Endodermal cell (in vitro differentiated cells): ENCODE data around the gene APOBEC3A. TPM values are rescaled to one million over a fixed set of nuclear protein-coding genes. Genes with fewer than 3 reads are reported as not detected.

Experiments
- DNase-seq: peaks from one replicate; pipeline ENCODE4 v3.0.0-alpha.2; 2017
- H3K27ac ChIP-seq: 2 replicates; pipeline ENCODE4 v1.5.1; 2013; ENCODE audit warnings: mild to moderate bottlenecking, low read depth, low read length, moderate library complexity
- H3K27me3 ChIP-seq: 2 replicates; pipeline ENCODE4 v1.6.1; 2013; ENCODE audit warnings: mild to moderate bottlenecking, low read length, moderate library complexity; ENCODE audit not compliant: insufficient read depth, control insufficient read depth, poor library complexity, severe bottlenecking
- H3K36me3 ChIP-seq: 2 replicates; pipeline ENCODE4 v1.7.0; 2013; ENCODE audit warnings: mild to moderate bottlenecking, low read length, moderate library complexity; ENCODE audit not compliant: control insufficient read depth, insufficient read depth
- H3K4me1 ChIP-seq: one replicate; pipeline ENCODE4 v1.7.0; 2013; ENCODE audit warnings: low read length; ENCODE audit not compliant: control insufficient read depth, insufficient read depth
- H3K4me3 ChIP-seq: 2 replicates; pipeline ENCODE4 v1.5.1; 2013; ENCODE audit warnings: mild to moderate bottlenecking, low read length, moderate library complexity
- H3K9ac ChIP-seq: 2 replicates; pipeline ENCODE4 v1.6.1; 2013; ENCODE audit warnings: mild to moderate bottlenecking, low read length, moderate library complexity; ENCODE audit not compliant: poor library complexity, severe bottlenecking; ENCODE audit errors: extremely low read depth
- H3K9me3 ChIP-seq: 2 replicates; pipeline ENCODE4 v1.6.1; 2013; ENCODE audit warnings: mild to moderate bottlenecking, low read length, moderate library complexity; ENCODE audit not compliant: control insufficient read depth
- H3K27ac Mint-ChIP-seq: 2 replicates; pipeline ENCODE4 v1.8.0; 2020; ENCODE audit warnings: mixed read lengths
- H3K27me3 Mint-ChIP-seq: 2 replicates; pipeline ENCODE4 v1.8.0; 2021; ENCODE audit warnings: mild to moderate bottlenecking, mixed read lengths; ENCODE audit not compliant: insufficient read depth
- H3K36me3 Mint-ChIP-seq: 2 replicates; pipeline ENCODE4 v1.8.0; 2020; ENCODE audit warnings: low read depth, mixed read lengths
- H3K4me1 Mint-ChIP-seq: 2 replicates; pipeline ENCODE4 v1.8.0; 2020; ENCODE audit warnings: mixed read lengths
- H3K4me3 Mint-ChIP-seq: 2 replicates; pipeline ENCODE4 v1.8.0; 2020; ENCODE audit warnings: mild to moderate bottlenecking, moderate library complexity, mixed read lengths
- H3K9me3 Mint-ChIP-seq: 2 replicates; pipeline ENCODE4 v1.8.0; 2020; ENCODE audit warnings: mild to moderate bottlenecking, mixed read lengths
- CTCF ChIP-seq: fragments of 200-600 bp; sonication (generic); conservative IDR thresholded peaks from 2 replicates; pipeline ENCODE4 v1.5.0; 2021; ENCODE audit warnings: antibody characterized with exemption, mild to moderate bottlenecking
- WGBS, 2 experiments: methylation state at CpG; one replicate each; pipeline versions ENCODE4 v1.1.5 to v1.1.7; 2013; ENCODE audit warnings: missing lambda C conversion rate in 2 of 2, mixed read lengths in 1 of 2; ENCODE audit not compliant: insufficient coverage in 1 of 2, insufficient read length in 1 of 2; 5-methylcytosine and 5-hydroxymethylcytosine counted together
- total RNA-seq, 2 donors: library from RNA; stranded (reverse); fragmentation: NEBNext Ultra II Directional in 1 of 2; extraction: Animal tissue kit (Norgen Biotek cat#: 25700) in 1 of 2; gene quantifications; 2 replicates in 1 of 2; 3 replicates in 1 of 2; pipeline ENCODE4 v1.2.1, GENCODE V29; 2021

The APOBEC3A gene
- total RNA-seq, 2 donors from 2014 or later: not detected

- 33 to 50% methylated on average over 7 to 31 of the region's 39 CpGs for WGBS, 2 experiments
- Mint-ChIP-seq H3K9me3 (peaks cover 2% of the 10 kb centered on the region), H3K27ac (peak overlapping the region; percentile 14), H3K27me3 (peaks cover 35% of the 10 kb centered on the region), H3K4me3 (peak overlapping the region; percentile 22), H3K4me1 (peaks cover 4% of the 10 kb centered on the region), H3K36me3 (no peaks in the 10 kb centered on the region)
- Histone ChIP-seq H3K27ac (no peak overlapping the region), H3K4me1 (no peaks in the 10 kb centered on the region), H3K36me3 (no peaks in the 10 kb centered on the region), H3K27me3 (no peaks in the 10 kb centered on the region), H3K4me3 (no peak overlapping the region), H3K9ac (no peak overlapping the region), H3K9me3 (no peaks in the 10 kb centered on the region)
- peak; percentile 97 for TF ChIP-seq CTCF
- peak; percentile 93 for DNase-seq
Observed at GRCh38 chr22:38927033-38927781, 30.2 kb upstream of the APOBEC3A start.

- Mint-ChIP-seq H3K4me1 (peaks cover 4% of the 10 kb centered on the region), H3K4me3 (no peak overlapping the region), H3K27me3 (peaks cover 16% of the 10 kb centered on the region), H3K36me3 (no peaks in the 10 kb centered on the region), H3K27ac (no peak overlapping the region), H3K9me3 (peaks cover 5% of the 10 kb centered on the region)
- DNase-seq: no peak
- no peaks in the 10 kb centered on the region for H3K36me3 ChIP-seq
- no peak overlapping the region for H3K27ac ChIP-seq
- H3K27me3 ChIP-seq: no peaks in the 10 kb centered on the region
- no peak overlapping the region for H3K9ac ChIP-seq
- no peak overlapping the region for H3K4me3 ChIP-seq
- WGBS, 2 experiments: 87 to 100% methylated on average over 1 to 3 of the region's 3 CpGs
- no peak for TF ChIP-seq CTCF
- no peaks in the 10 kb centered on the region for H3K4me1 ChIP-seq
- H3K9me3 ChIP-seq: no peaks in the 10 kb centered on the region
Observed at GRCh38 chr22:38930512-38930911, 26.9 kb upstream of the APOBEC3A start.

GRCh38 chr22:38935023-38935422 lies 22.4 kb upstream of the APOBEC3A start:
- Mint-ChIP-seq H3K9me3 (peaks cover 5% of the 10 kb centered on the region), H3K27ac (no peak overlapping the region), H3K27me3 (peaks cover 6% of the 10 kb centered on the region), H3K36me3 (no peaks in the 10 kb centered on the region), H3K4me3 (no peak overlapping the region), H3K4me1 (no peaks in the 10 kb centered on the region)
- Histone ChIP-seq H3K27ac (no peak overlapping the region), H3K9ac (no peak overlapping the region), H3K4me1 (no peaks in the 10 kb centered on the region), H3K27me3 (no peaks in the 10 kb centered on the region), H3K36me3 (no peaks in the 10 kb centered on the region), H3K9me3 (no peaks in the 10 kb centered on the region), H3K4me3 (no peak overlapping the region)
- no peak for DNase-seq
- 85 to 92% methylated on average over 3 to 8 of the region's 8 CpGs for WGBS, 2 experiments
- TF ChIP-seq CTCF: no peak
